ENCODE data around the gene ORC6.

The ORC6 gene

DNA sequence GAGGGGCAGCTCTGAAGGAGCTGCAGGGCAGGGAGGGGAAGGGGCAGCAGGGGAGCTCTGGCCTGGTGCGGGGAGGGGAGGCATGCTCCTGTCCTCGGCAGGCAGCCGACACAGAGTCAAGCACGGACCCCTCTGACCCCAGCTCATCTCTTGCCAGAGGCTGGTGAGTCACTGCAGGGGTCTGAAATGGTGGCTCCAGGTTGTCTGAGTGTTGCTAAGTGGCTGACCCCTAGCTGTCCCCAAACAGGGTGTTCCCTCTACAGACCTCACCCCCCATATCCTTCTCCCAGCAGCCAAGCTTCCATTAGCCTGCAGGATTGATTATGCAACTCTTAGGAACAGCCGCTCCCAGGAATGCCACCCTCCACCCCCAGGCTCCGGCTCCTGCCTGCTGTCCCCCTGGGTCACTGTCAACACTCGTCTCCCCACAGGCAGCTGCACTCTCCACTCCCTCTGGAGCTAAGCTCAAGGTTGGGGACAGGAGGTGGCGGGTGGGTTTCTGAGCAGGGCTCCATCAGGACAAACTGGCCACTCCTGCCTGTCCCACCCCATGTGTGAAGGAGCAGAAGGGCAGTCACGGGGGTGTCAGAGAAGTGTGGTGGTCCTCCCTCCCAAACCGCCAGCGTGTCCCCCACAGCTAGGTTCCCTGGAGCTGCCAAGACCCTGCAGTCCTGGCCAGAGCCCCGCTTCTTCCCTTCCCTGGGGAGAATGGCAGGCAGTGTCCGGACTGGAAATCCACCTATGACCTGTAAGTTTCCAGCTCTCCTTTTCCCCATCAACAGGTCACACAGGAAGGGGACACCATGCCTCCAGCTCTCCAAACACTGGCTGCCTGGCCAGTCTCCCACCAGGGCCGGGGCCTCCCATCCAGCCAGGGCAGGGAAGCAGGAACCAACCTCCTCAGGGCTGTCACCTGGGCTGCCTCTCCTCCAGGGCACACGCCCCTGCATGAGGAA, 57.6 kb downstream of the ORC6 start:
- TF ChIP-seq FOXP2 (optimal IDR thresholded peaks at IDR 0.05; ENCODE audit: borderline replicate concordance, extremely low read depth, extremely low read length, insufficient read depth) (no peak), TAF1 (IDR thresholded peaks at IDR 0.05; ENCODE audit: borderline replicate concordance, insufficient read depth, low read length) (no peak), POLR2AphosphoS5 (IDR thresholded peaks at IDR 0.05; ENCODE audit: low read depth, low read length) (no peak), SIN3A (IDR thresholded peaks at IDR 0.05; ENCODE audit: borderline replicate concordance, insufficient read depth, low read length) (no peak)
